H1 (cell line): Measurements from ENCODE around the gene TARBP2. TPM values are rescaled to one million over a fixed set of nuclear protein-coding genes. Genes with fewer than 3 reads are reported as not detected.

Experiments used
- BRCA1 ChIP-seq: IDR thresholded peaks from 2 replicates; pipeline ENCODE4 v1.6.1; 2012; ENCODE audit warnings: low read depth, low read length, improper control_type of control experiment
- EZH2 ChIP-seq: fragments of 200-600 bp; sonication (generic); IDR thresholded peaks from 2 replicates; pipeline ENCODE4 v1.7.1; 2012; ENCODE audit warnings: low read depth, mild to moderate bottlenecking, moderate library complexity, low read length, inconsistent platforms; ENCODE audit not compliant: severe bottlenecking
- GTF2F1 ChIP-seq: IDR thresholded peaks from 2 replicates; pipeline ENCODE4 v1.6.1; 2012; ENCODE audit warnings: low read depth, low read length, improper control_type of control experiment, borderline replicate concordance
- PHF8 ChIP-seq: fragments of 200-600 bp; sonication (generic); conservative IDR thresholded peaks from 2 replicates; pipeline ENCODE4 v1.7.1; 2012; ENCODE audit warnings: low read depth, mild to moderate bottlenecking, inconsistent platforms, low read length, moderate library complexity
- SIX5 ChIP-seq: IDR thresholded peaks from 2 replicates; pipeline ENCODE4 v1.6.1; 2011; ENCODE audit warnings: mild to moderate bottlenecking, low read depth, low read length
- SP2 ChIP-seq: IDR thresholded peaks from 2 replicates; pipeline ENCODE4 v1.6.1; 2012; ENCODE audit warnings: mild to moderate bottlenecking, low read length, inconsistent platforms
- SUZ12 ChIP-seq: fragments of 200-600 bp; sonication (generic); IDR thresholded peaks from 2 replicates; pipeline ENCODE4 v1.6.1; 2012; ENCODE audit warnings: mild to moderate bottlenecking, inconsistent platforms, low read length, moderate library complexity, mixed read lengths
- polyA plus RNA-seq, 7 experiments: library from polyadenylated mRNA; depleted of rRNA in 3 of 7; stranded (reverse) in 5 of 7; unstranded in 2 of 7; fragments of >200 nt in 5 of 7; fragments of 200-250 nt in 2 of 7; gene quantifications; 1 replicate in 5 of 7; 2 replicates in 1 of 7; 4 replicates in 1 of 7; pipeline versions ENCODE4 v1.2.1 to v1.2.3, GENCODE V29; 2011 to 2013; ENCODE audit warnings: missing spikeins in 2 of 7, mixed read lengths in 2 of 7
- total RNA-seq: library from RNA; stranded (reverse); fragmentation: NEBNext Ultra II Directional; extraction: Animal tissue kit (Norgen Biotek cat#: 25700); gene quantifications from 2 replicates; pipeline ENCODE4 v1.2.1, GENCODE V29; 2021

Gene TARBP2
- total and polyA plus RNA-seq, 2 of the 8 experiments (the other 6 are each of a cell fraction or from before 2014, with no cell fraction given): 69.9 to 122 TPM

DNA sequence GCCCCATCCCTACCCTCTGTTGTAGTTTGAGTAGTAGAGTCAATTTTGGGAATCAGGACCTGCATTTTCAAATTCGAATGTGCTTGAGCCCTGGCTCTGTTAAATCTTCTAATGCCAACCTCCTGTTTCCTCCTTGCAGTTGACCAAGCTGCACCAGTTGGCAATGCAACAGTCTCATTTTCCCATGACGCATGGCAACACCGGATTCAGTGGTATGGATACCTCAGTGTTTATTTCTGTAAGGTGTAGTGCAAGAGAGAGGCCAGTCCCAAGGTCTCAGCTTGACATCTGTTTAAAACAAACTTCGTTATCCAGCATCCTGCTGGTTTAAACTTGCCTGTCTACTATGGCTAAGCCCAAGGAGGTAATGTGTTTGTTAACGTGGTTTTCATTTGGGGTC is 34.0 kb upstream of the TARBP2 start (continued):
- no peak for TF ChIP-seq SIX5
- no peak for TF ChIP-seq PHF8
- no peak for TF ChIP-seq SUZ12
- TF ChIP-seq GTF2F1: no peak
- TF ChIP-seq EZH2: no peak
- no peak for TF ChIP-seq BRCA1
- TF ChIP-seq SP2: no peak
